SK-N-SH (cell line): ENCODE data around the gene PTAFR.

Source experiments
- CTCF ChIP-seq: fragments of 200-600 bp; sonication (generic); IDR thresholded peaks from 2 replicates; pipeline ENCODE4 v1.6.1; 2017; ENCODE audit warnings: antibody characterized with exemption, mild to moderate bottlenecking, moderate library complexity
- EP300 ChIP-seq, 2 experiments: IDR thresholded peaks; 2 replicates each; pipeline versions ENCODE4 v1.4.0 to v1.6.1; 2012; ENCODE audit warnings: borderline replicate concordance in 1 of 2, low read depth in 1 of 2, low read length in 1 of 2
- JUND ChIP-seq: IDR thresholded peaks from 2 replicates; pipeline ENCODE4 v1.4.0; 2012
- MAX ChIP-seq: IDR thresholded peaks from 2 replicates; pipeline ENCODE4 v1.4.0; 2012; ENCODE audit warnings: low read depth
- POLR2AphosphoS5 ChIP-seq: IDR thresholded peaks from 2 replicates; pipeline ENCODE4 v1.6.1; 2012; ENCODE audit warnings: low read depth, low read length
- RAD21 ChIP-seq: IDR thresholded peaks from 2 replicates; pipeline ENCODE4 v1.6.1; 2012; ENCODE audit warnings: mild to moderate bottlenecking, low read length
- SMC3 ChIP-seq: IDR thresholded peaks from 2 replicates; pipeline ENCODE4 v1.6.1; 2012; ENCODE audit warnings: low read depth, low read length, improper control_type of control experiment
- TAF1 ChIP-seq: IDR thresholded peaks from 2 replicates; pipeline ENCODE4 v1.6.1; 2012; ENCODE audit warnings: low read depth, mild to moderate bottlenecking, low read length, moderate library complexity, borderline replicate concordance
- YY1 ChIP-seq: IDR thresholded peaks from 2 replicates; pipeline ENCODE4 v1.4.0; 2012; ENCODE audit warnings: low read depth, mild to moderate bottlenecking

DNA sequence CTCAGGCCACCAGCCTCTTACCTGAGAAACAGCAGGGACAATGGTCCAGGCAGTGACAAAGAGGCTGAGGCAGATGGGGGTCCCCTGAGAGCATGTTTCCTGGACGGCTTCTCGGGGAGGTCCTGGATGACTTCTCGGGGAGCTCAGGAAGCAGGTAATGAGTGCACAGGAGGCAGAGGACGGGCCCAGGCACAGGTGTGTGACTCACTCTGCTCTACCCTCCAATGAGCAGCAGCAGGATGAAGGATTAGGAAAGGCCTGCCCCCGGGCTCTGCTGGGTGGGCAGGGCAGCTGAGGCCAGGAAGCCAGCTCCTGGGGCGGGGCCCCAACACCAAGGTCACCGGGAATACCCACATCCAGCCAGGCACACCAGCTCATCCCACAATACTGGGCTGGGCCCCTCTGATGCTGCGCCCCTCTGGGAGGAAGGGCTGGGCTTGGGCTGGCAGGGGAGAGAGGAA is 17.2 kb upstream of the PTAFR start:
- no peak for TF ChIP-seq CTCF
- no peak for TF ChIP-seq SMC3
- TF ChIP-seq YY1, result no peak
- no peak for TF ChIP-seq POLR2AphosphoS5
- no peak for TF ChIP-seq EP300 (IDR thresholded peaks at IDR 0.05; ENCODE audit: borderline replicate concordance in 1 of 2, low read depth in 1 of 2, low read length in 1 of 2)
- TF ChIP-seq RAD21, result no peak
- no peak for TF ChIP-seq TAF1
- TF ChIP-seq MAX, result no peak
- TF ChIP-seq JUND, result no peak
